B cell (primary cell): ENCODE results near the gene TANGO6.

ENCODE experiments used
- EZH2 ChIP-seq: IDR thresholded peaks from 2 replicates; pipeline ENCODE4 v1.6.1; 2012; ENCODE audit warnings: borderline replicate concordance, low read depth, mild to moderate bottlenecking, moderate library complexity, low read length; ENCODE audit not compliant: insufficient read depth, poor library complexity, severe bottlenecking
- TF ChIP-seq, protein P1 (sequence below): fragments of 200-600 bp; IDR thresholded peaks from one replicate; pipeline ENCODE4 v1.8.0; 2022; ENCODE audit warnings: antibody characterized with exemption, mild to moderate bottlenecking

DNA sequence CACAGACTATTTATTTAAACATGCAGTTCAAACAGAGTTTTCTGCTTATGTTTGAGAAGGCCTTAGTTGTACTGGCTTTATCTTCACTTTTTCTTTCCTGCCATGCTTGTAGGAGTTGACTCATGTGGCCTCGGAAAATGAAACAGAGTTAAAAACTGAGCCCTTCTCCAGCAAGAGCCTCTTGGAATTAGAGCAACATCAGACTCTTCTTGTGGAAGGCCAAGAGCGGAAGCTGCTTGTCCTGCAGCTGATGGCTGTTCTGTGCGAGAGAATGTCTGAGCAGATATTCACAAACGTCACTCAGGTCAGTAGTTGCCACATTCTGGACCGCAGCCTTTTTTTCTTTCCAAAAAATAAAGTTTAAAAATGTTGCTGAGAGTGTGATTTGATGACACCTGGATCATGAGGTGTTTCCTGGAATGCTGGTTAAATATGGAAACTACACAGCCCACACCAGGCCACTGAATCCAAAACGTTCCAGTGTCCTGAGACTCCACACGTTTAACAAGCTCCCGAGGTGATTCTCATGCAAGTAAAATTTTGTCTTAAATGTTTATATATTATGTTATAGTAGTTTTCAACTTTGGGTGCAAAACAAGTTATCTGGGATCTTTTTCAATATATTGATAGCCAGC is 65.9 kb downstream of the TANGO6 start:
- TF ChIP-seq, protein P1, sequence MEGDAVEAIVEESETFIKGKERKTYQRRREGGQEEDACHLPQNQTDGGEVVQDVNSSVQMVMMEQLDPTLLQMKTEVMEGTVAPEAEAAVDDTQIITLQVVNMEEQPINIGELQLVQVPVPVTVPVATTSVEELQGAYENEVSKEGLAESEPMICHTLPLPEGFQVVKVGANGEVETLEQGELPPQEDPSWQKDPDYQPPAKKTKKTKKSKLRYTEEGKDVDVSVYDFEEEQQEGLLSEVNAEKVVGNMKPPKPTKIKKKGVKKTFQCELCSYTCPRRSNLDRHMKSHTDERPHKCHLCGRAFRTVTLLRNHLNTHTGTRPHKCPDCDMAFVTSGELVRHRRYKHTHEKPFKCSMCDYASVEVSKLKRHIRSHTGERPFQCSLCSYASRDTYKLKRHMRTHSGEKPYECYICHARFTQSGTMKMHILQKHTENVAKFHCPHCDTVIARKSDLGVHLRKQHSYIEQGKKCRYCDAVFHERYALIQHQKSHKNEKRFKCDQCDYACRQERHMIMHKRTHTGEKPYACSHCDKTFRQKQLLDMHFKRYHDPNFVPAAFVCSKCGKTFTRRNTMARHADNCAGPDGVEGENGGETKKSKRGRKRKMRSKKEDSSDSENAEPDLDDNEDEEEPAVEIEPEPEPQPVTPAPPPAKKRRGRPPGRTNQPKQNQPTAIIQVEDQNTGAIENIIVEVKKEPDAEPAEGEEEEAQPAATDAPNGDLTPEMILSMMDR, result no peak
- TF ChIP-seq EZH2, result no peak
